Measurements from ENCODE around the gene KATNIP. TPM values are rescaled to one million over a fixed set of nuclear protein-coding genes. Genes with fewer than 3 reads are reported as not detected.

Gene KATNIP
- total and polyA plus RNA-seq, 11 donors = 5.8 to 26.3 (median 17.5) TPM

GRCh38 chr16:27505297-27506236 lies 44.4 kb upstream of the KATNIP start:
- Histone ChIP-seq H3K4me1 (peaks cover 0 to 22% (median 5%) of the 10 kb centered on the region in 12 donors), H3K9me3 (no peaks in the 10 kb centered on the region), H3K27ac (peak overlapping the region in 11 of 12 donors; percentile 9 to 86 (median 72)), H3K4me3 (no peak overlapping the region), H3K27me3 (no peaks in the 10 kb centered on the region), H3K36me3 (peaks cover 0 to 99% (median 98%) of the 10 kb centered on the region in 9 donors)
- WGBS, 4 donors = 53 to 63% (median 56%) methylated on average over 6 to 13 of the region's 13 CpGs
- TF ChIP-seq, protein P1, sequence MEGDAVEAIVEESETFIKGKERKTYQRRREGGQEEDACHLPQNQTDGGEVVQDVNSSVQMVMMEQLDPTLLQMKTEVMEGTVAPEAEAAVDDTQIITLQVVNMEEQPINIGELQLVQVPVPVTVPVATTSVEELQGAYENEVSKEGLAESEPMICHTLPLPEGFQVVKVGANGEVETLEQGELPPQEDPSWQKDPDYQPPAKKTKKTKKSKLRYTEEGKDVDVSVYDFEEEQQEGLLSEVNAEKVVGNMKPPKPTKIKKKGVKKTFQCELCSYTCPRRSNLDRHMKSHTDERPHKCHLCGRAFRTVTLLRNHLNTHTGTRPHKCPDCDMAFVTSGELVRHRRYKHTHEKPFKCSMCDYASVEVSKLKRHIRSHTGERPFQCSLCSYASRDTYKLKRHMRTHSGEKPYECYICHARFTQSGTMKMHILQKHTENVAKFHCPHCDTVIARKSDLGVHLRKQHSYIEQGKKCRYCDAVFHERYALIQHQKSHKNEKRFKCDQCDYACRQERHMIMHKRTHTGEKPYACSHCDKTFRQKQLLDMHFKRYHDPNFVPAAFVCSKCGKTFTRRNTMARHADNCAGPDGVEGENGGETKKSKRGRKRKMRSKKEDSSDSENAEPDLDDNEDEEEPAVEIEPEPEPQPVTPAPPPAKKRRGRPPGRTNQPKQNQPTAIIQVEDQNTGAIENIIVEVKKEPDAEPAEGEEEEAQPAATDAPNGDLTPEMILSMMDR (IDR thresholded peaks at IDR 0.05) = no peak
- TF ChIP-seq POLR2A (IDR thresholded peaks at IDR 0.05) = no peak
- intact Hi-C loops (cut with DNase I) = loop anchor here in 3 of 10 donors (1.0 to 10.0 kb wide), 3 partner anchors 11 to 347 kb away; no protein-coding TSS in a partner anchor
- ATAC-seq (peak; percentile 84 to 86 (median 85)), DNase-seq (peak in 3 of 5 donors; percentile 33 to 67 (median 66))

DNA sequence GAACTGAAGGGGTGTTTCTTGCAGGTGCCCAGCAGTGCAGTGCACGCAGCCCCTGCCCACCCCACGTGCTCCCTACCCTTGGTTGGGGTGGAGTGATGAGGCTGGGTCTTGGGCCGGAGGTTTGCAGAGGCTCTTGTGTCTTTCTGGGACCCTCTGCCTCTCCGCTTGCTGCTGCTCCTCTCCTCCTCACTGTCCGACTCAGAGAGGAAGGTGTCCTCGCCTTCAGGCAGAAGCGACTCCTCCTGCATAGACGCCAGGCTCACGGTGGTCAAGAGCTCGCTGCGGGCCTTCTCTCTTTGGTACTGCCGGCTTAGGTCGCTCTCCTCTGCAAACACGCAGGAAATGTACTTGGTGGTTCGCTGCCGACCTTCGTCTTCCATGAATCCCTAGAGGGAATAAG lies 43.2 kb upstream of the KATNIP start:
- Histone ChIP-seq H3K9me3 (no peaks in the 10 kb centered on the region), H3K27ac (peak overlapping the region in 2 of 12 donors; percentile 81 to 84), H3K4me3 (no peak overlapping the region), H3K36me3 (peaks cover 0 to 99% (median 95%) of the 10 kb centered on the region in 9 donors), H3K27me3 (no peaks in the 10 kb centered on the region), H3K4me1 (peaks cover 0 to 27% (median 5%) of the 10 kb centered on the region in 12 donors)
- no peak for TF ChIP-seq POLR2A (IDR thresholded peaks at IDR 0.05)
- TF ChIP-seq, protein P1 (IDR thresholded peaks at IDR 0.05) = no peak
- intact Hi-C loops (cut with DNase I) = loop anchor here in 3 of 10 donors (1.0 to 10.0 kb wide), 3 partner anchors 12 to 346 kb away; no protein-coding TSS in a partner anchor
- DNase-seq (no peak), ATAC-seq (no peak)
- WGBS, 4 donors = 93 to 96% (median 95%) methylated on average over 17 of the region's 17 CpGs

DNA sequence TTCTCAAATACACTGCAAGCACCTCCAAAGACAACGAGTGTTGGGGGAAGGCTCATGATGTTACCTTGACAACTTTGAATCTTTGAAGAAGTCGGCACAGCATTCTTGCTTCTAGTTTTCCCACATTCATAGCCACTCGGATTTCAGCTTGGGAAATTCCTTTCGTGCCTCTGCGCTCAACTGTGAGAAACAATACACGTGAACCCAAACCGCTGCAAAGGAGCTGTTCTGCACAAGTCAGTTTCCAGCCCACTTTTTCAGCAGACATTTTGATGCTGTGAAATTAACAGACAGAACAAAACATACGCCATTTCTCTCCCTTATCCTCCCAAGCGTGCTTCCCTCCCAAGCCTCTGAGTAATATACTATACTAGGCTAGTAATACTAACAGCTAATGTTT lies 41.5 kb upstream of the KATNIP start:
- DNase-seq (no peak), ATAC-seq (no peak)
- H3K4me3 ChIP-seq = no peak overlapping the region
- 90 to 95% (median 92%) methylated on average over 9 of the region's 9 CpGs for whole genome bisulfite sequencing, 4 donors
- peaks cover 0 to 99% (median 81%) of the 10 kb centered on the region in 9 donors for H3K36me3 ChIP-seq
- H3K27ac ChIP-seq = no peak overlapping the region
- H3K9me3 ChIP-seq = no peaks in the 10 kb centered on the region
- H3K4me1 ChIP-seq = peaks cover 0 to 34% (median 8%) of the 10 kb centered on the region in 12 donors
- intact Hi-C loops (cut with DNase I) = loop anchor here in 2 of 10 donors (5.0 to 10.0 kb wide), 2 partner anchors 56 to 344 kb away; no protein-coding TSS in a partner anchor
- no peak for TF ChIP-seq POLR2A (IDR thresholded peaks at IDR 0.05)
- TF ChIP-seq, protein P1 (IDR thresholded peaks at IDR 0.05) = no peak
- H3K27me3 ChIP-seq = no peaks in the 10 kb centered on the region

Measured in heart left ventricle (tissue), 16 donors.